Upper lobe of left lung (tissue), 6 donors: ENCODE results near the gene CFLAR. TPM values are rescaled to one million over a fixed set of nuclear protein-coding genes. Genes with fewer than 3 reads are reported as not detected.
"Not testable (repeated sequence)": the region's sequence is repeated elsewhere in the genome, so short reads cannot be mapped to it uniquely, and the experiment has no call there.

Experiments
- ATAC-seq, 2 donors: fragments of 200-7000 bp; cut with Tn5 transposase; one replicate each; pipeline ENCODE4 v1.9.1; 2022; ENCODE audit warnings: mild to moderate bottlenecking in 2 of 2, moderate library complexity in 2 of 2; ENCODE audit not compliant: low FRiP score in 2 of 2
- DNase-seq, 2 donors: peaks; one replicate each; pipeline ENCODE4 v3.0.0-alpha.2; 2019 to 2020
- H3K27ac ChIP-seq, 4 donors: fragments of 200-600 bp; sonication (generic); one replicate each; pipeline ENCODE4 v1.5.1; 2016 to 2019
- H3K27me3 ChIP-seq, 4 donors: fragments of 200-600 bp; sonication (generic); one replicate each; pipeline ENCODE4 v1.5.1; 2017 to 2019
- H3K36me3 ChIP-seq, 4 donors: fragments of 200-600 bp; sonication (generic); one replicate each; pipeline ENCODE4 v1.5.1; 2016 to 2019
- H3K4me1 ChIP-seq, 4 donors: fragments of 200-600 bp; sonication (generic); one replicate each; pipeline ENCODE4 v1.5.1; 2018 to 2019
- H3K4me3 ChIP-seq, 4 donors: fragments of 200-600 bp; sonication (generic); one replicate each; pipeline ENCODE4 v1.5.1; 2017 to 2019; ENCODE audit warnings: mild to moderate bottlenecking in 2 of 4, moderate library complexity in 1 of 4
- H3K9me3 ChIP-seq, 4 donors: fragments of 200-600 bp; sonication (generic); one replicate each; pipeline ENCODE4 v1.5.1; 2018 to 2019
- CTCF ChIP-seq, 6 experiments: fragments of 450-650 bp in 4 of 6; fragments of 200-600 bp in 2 of 6; sonication (generic) in 2 of 6; IDR thresholded peaks; one replicate each; pipeline ENCODE4 v1.5.1; 2016 to 2019; ENCODE audit warnings: antibody characterized with exemption in 6 of 6
- EP300 ChIP-seq, 4 donors: sonication (generic); formaldehyde crosslinking; IDR thresholded peaks; one replicate each; pipeline ENCODE4 v1.5.1; 2017; ENCODE audit warnings: antibody characterized with exemption in 4 of 4, control low read depth in 2 of 4
- POLR2A ChIP-seq, 4 donors: fragments of 450-650 bp; IDR thresholded peaks; one replicate each; pipeline ENCODE4 v1.5.1; 2016 to 2017; ENCODE audit warnings: antibody characterized with exemption in 4 of 4, mild to moderate bottlenecking in 2 of 4
- POLR2AphosphoS5 ChIP-seq, 2 donors: sonication (generic); formaldehyde crosslinking; IDR thresholded peaks; one replicate each; pipeline ENCODE4 v1.5.1; 2017; ENCODE audit warnings: antibody characterized with exemption in 2 of 2
- WGBS, 2 donors: methylation state at CpG; one replicate each; pipeline ENCODE4 v1.1.5; 2017 to 2018; 5-methylcytosine and 5-hydroxymethylcytosine counted together
- total RNA-seq, 6 donors: library from RNA; depleted of rRNA in 4 of 6; stranded (reverse); fragments of >200 nt in 4 of 6; gene quantifications; one replicate each; pipeline versions ENCODE4 v1.1.0 to v1.2.1, GENCODE V29; 2016 to 2021
- donor health status: DM: no; HTN: no; CAD: no; lungs with moderate emphysema.
- donor health status: DM: no; HTN: yes; CAD: no; lungs with severe emphysema.

CFLAR gene
- total RNA-seq, 6 donors from 2014 or later, result 263 to 1,189 (median 435) TPM

DNA sequence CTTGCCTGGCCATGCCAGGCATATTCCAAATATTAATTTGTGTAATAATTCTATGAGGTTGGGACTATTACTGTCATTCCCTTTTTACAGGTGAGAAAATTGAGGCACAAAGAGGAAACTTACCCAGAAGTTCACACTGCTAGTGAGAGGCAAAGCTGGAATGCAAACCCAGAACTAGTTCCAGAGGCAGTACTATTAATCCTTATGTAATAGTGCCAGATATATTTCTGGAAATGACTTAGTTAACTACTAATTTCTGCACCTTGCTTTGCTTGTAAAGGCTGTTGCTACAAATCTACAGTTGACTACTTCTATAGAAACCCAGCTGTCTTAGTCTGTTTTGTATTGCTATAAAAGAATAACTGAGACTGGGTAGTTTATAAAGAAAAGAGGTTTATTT is 5.3 kb upstream of the CFLAR start:
- no peak for ATAC-seq
- Histone ChIP-seq H3K27ac (no peak overlapping the region), H3K36me3 (no peaks in the 10 kb centered on the region), H3K4me3 (no peak overlapping the region), H3K4me1 (peaks cover 6 to 19% (median 14%) of the 10 kb centered on the region in 4 donors), H3K27me3 (no peaks in the 10 kb centered on the region), H3K9me3 (no peaks in the 10 kb centered on the region)
- no peak for DNase-seq
- TF ChIP-seq CTCF (IDR thresholded peaks at IDR 0.05) (no peak), POLR2AphosphoS5 (IDR thresholded peaks at IDR 0.05) (no peak), POLR2A (IDR thresholded peaks at IDR 0.05) (no peak), EP300 (IDR thresholded peaks at IDR 0.05) (no peak)

- DNase-seq, result no peak
- Histone ChIP-seq H3K27me3 (no peaks in the 10 kb centered on the region), H3K4me1 (peaks cover 6 to 19% (median 15%) of the 10 kb centered on the region in 4 donors), H3K9me3 (no peaks in the 10 kb centered on the region), H3K27ac (no peak overlapping the region), H3K36me3 (no peaks in the 10 kb centered on the region), H3K4me3 (no peak overlapping the region)
- WGBS, 2 donors, result 95 to 98% methylated on average over 3 of the region's 3 CpGs
- no peak for TF ChIP-seq CTCF (IDR thresholded peaks at IDR 0.05)
- TF ChIP-seq POLR2AphosphoS5 (IDR thresholded peaks at IDR 0.05), result no peak
- ATAC-seq, result no peak
Observed at GRCh38 chr2:201111096-201111495, 4.9 kb upstream of the CFLAR start.

GRCh38 chr2:201114350-201114749 is 1.6 kb upstream of the CFLAR start:
- Histone ChIP-seq H3K4me3 (peak overlapping the region in 2 of 4 donors; percentile 73 to 90), H3K27me3 (no peaks in the 10 kb centered on the region), H3K4me1 (peaks cover 6 to 19% (median 17%) of the 10 kb centered on the region in 4 donors), H3K9me3 (no peaks in the 10 kb centered on the region), H3K36me3 (no peaks in the 10 kb centered on the region), H3K27ac (peak overlapping the region; percentile 99 to 100 (median 100))
- 85 to 90% methylated on average over 4 of the region's 4 CpGs for WGBS, 2 donors
- ATAC-seq (no peak), DNase-seq (no peak)
- no peak for TF ChIP-seq POLR2A (IDR thresholded peaks at IDR 0.05)
- TF ChIP-seq EP300 (IDR thresholded peaks at IDR 0.05), result no peak
- no peak for TF ChIP-seq CTCF (IDR thresholded peaks at IDR 0.05)
- TF ChIP-seq POLR2AphosphoS5 (IDR thresholded peaks at IDR 0.05), result no peak

DNA sequence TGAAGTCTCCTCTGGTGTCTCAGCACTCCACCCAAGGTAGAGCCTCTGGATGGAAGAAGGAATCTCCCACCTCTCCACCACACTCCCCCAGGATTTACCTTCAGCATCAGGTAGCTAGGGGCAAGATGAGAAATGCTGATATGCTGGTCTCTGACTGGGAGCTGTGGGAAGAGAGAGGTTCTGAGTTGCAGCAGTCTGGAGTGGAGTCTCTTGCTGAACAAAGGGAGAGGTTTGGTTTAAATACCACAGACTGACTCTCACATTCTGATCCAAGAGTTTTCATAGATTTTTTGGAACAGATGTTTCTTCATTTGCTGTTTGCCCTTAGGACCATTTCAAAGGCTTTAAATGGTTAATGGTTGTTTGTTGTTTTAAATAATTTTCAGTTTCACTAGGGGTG is 1.1 kb upstream of the CFLAR start:
- Histone ChIP-seq H3K4me1 (peaks cover 6 to 19% (median 17%) of the 10 kb centered on the region in 4 donors), H3K27ac (peak overlapping the region; percentile 99 to 100 (median 100)), H3K36me3 (no peaks in the 10 kb centered on the region), H3K9me3 (no peaks in the 10 kb centered on the region), H3K27me3 (no peaks in the 10 kb centered on the region), H3K4me3 (peak overlapping the region in 2 of 4 donors; percentile 73 to 90)
- DNase-seq (no peak), ATAC-seq (no peak)
- TF ChIP-seq CTCF (IDR thresholded peaks at IDR 0.05) (no peak), EP300 (IDR thresholded peaks at IDR 0.05) (no peak), POLR2AphosphoS5 (IDR thresholded peaks at IDR 0.05) (no peak), POLR2A (IDR thresholded peaks at IDR 0.05) (no peak)

DNA sequence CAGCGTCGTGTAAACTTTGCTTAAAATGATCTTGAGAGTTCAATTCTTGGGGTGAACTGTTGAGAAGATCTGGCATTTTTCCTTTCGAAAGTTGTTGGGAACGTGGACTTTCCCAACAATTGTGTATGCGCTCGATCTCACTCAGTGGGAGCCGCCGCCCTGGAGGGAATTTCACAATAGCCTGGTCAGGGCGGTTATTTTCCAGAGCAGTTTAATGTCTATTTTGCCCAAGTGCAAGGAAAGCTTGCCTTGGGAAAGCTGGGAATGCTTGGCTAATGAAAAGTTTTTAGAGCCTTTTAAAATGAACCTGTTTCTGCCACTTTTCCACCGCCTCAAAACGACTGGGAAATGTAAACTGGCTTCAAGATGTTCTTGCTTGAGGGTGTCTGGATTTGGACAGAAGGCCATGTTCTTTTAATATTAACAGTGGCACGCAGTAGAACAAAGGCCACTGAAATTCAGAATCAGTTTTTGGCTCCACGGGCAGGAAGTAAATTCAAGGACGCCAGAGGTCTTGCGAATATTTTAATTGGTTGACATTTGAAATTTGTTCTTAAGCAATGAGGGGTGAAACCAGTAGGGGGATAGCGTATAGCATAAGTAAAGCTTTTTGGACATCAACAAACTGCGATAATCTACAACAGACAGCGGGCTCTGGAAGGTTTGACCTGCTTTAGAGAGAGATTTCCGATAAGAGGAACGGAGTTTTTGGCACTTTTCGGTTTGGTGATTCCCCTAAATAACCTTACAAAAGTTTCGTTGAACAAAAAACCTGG is 1.2 kb downstream of the CFLAR start:
- H3K4me1 ChIP-seq, result peaks cover 16 to 34% (median 30%) of the 10 kb centered on the region in 4 donors
- TF ChIP-seq CTCF (IDR thresholded peaks at IDR 0.05) (peak in 5 of 6 experiments; percentile 37 to 74 (median 54)), POLR2AphosphoS5 (IDR thresholded peaks at IDR 0.05) (peak; percentile 33 to 52), EP300 (IDR thresholded peaks at IDR 0.05) (peak in 2 of 4 donors; percentile 1 to 9), POLR2A (IDR thresholded peaks at IDR 0.05) (peak in 3 of 4 donors; percentile 52 to 73 (median 58))
- no peaks in the 10 kb centered on the region for H3K9me3 ChIP-seq
- peaks cover 0 to 7% (median 0%) of the 10 kb centered on the region in 4 donors for H3K36me3 ChIP-seq
- peak; percentile 64 to 69 for ATAC-seq
- 0% methylated on average over 22 of the region's 22 CpGs for WGBS, 2 donors
- DNase-seq, result peak in 1 of 2 donors; percentile 82
- no peaks in the 10 kb centered on the region for H3K27me3 ChIP-seq
- H3K27ac ChIP-seq, result peak overlapping the region; percentile 99 to 100 (median 100)
- H3K4me3 ChIP-seq, result peak overlapping the region; percentile 67 to 90 (median 72)

DNA sequence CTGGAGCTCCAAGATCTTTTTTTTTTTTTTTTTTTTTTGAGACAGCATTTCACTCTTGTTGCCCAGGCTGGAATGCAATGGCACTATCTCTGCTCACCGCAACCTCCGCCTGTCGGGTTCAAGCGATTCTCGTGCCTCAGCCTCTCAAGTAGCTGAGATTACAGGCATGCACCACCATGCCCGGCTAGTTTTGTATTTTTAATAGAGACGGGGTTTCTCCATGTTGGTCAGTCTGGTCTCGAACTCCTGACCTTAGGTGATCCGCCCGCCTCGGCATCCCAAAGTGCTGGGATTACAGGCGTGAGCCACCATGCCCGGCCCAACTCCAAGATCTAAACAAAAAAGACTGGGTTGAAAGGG is 1.8 kb downstream of the CFLAR start:
- Histone ChIP-seq H3K4me1 (peaks cover 22 to 39% (median 35%) of the 10 kb centered on the region in 4 donors), H3K27ac (peak overlapping the region; percentile 99 to 100 (median 100)), H3K36me3 (peaks cover 0 to 12% (median 0%) of the 10 kb centered on the region in 4 donors), H3K4me3 (peak overlapping the region; percentile 67 to 90 (median 72))
- not testable (repeated sequence) for H3K27me3 ChIP-seq, ATAC-seq, H3K9me3 ChIP-seq
- peak in 1 of 2 donors; percentile 21 for DNase-seq
- 7 to 12% methylated on average over 12 to 13 of the region's 13 CpGs for WGBS, 2 donors
